Stimulated activated CD8-positive, alpha-beta memory T cell treated with anti-CD3 and anti-CD28 coated beads, Interleukin-4, amount 100 ng/mL, for 24 hours (primary cell): ENCODE measurements around the gene AHNAK2.
A peak's percentile ranks its signal among the peaks of the same experiment; 100 is the strongest.

ENCODE experiments used
- DNase-seq: peaks from one replicate; pipeline ENCODE4 v3.0.0-alpha.2; 2020; ENCODE audit warnings: low read depth

Gene AHNAK2

DNA sequence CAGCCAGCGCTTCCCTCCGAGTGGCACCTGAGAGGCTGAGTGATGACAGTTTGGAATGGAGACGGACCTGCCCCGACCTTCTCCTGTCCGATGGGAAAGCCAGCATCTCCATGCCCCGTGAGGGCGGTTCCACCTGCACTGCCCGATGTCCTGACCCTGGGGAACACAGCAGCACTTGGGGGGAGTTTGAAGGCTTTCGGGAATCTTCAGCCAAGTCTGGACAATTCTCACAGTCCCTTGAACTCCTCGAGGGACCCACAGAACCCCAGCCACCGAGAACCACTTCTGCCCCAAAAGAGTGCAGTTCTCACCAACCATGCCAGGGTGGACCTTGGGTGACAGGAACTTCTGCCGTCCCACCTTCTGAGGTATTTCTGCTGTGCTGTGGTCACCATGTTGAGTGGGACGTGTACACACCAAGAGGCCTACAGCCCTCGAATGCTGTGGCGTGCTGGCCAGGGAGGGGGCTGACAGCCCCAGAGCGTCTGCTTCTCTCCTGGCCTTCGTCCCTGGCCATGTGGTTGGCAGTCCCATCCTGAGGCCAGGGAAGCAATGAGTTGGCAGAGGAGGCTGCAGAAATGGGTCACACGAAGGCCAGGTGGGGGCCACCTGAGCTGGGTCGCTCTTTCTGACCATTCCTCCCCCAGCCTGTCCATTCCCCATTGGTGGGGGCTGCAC is 8.5 kb upstream of the AHNAK2 start:
- DNase-seq, result no peak

DNA sequence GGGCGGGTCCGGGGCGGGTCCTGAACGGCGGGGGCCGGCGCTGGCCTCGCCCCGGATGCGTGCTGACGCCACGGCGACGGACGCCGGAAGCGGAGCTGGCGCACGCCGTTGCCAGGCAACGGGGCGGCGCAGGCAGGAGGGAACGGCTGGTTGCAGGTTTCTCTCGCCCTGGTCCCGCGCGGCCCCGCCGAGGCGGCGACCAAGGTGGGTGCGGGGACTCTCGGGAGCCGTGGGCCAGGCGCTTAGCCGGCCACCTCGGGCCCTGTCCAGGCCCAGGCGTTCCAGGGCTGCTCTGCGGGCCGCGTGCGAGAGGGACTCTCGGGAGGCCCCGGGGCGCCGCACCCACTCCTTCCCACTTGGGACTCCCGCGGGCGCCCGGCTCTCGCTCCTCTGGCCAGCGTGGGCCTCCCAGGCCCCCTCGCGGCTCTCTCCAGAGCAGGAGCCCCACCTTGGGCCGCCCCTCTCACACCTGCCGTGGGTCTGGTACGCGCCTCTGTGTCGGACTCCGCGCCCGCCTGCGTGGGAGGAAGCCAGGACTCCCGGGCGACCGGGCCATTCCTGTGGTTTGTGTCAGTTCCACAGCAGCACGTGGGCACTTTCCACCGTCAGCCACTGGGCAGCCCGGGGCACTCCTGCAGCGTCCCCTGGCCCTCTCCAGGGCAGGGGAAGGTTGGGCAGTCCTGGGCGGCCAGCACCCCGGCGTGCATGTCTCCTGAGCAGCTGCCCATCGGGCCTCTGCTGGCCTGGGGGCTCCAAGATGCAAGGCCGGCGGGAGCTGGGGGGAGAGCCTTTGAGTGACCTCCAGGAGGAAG is 7.7 kb upstream of the AHNAK2 start, which contains the start of gene CLBA1:
Gene CLBA1, plus strand, starts transcription at position 114 of the 812 bp plus-strand sequence. Its CDS starts 644 bp downstream, at position 758.
- peak; percentile 82 for DNase-seq

GRCh38 chr14:104984056-104984894 is 6.1 kb upstream of the AHNAK2 start:
- no peak for DNase-seq

DNA sequence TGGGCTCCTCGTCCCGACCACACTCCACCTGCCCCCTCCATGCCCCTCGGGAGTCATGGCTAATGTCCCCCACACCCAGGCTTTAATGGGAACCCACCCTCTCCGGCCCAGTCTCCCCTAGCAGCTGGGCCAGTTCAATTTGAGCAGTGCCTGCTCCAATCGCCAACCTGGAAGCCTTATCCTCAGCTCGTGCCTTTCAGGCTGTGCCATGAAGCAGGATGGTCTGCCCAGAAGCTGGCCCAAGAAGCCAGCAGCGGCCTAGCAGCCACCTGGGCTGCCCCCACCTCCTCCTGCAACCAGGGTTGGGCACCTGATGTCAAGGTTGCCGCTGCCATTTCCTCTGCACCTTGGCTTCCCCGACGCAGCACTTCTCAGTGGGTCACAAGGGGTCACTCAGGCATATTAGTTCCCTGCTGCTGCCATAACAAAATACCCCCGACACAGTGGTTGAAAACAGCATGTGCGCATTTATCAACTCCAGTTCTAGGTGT is 5.1 kb upstream of the AHNAK2 start:
- no peak for DNase-seq

DNA sequence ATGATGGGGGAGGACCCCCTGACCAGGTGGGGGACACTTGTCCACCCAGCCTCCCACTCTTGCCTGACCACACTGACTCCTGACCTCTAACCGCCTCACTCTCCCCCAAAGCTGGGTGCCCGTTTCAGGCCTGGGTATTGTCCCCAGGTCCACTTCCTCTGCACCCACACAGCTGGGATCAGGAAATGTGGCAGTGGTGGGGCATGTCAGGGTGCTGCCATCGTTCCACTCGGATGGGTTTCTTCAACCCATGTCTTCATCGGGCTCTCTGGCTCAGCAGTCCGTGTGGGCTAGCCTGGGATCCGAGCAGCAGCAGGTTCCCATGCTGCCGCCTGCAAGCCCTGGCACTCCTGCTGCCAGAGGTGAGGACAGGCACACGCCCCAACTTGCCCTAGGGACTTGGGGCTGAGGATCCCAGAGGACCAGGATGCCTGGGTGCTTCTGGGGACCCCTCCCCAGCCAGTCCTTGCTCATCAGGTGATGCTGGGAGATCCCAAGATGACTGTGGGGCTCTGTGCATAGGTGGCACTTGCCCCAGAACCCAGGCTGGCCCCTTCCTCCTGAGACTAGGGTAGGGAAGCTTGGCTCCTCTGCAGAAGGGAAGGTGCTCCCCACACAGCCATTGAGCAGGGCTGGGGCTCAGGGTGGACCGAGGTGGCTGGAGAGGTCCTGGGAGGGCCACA is 4.5 kb upstream of the AHNAK2 start:
- no peak for DNase-seq

DNA sequence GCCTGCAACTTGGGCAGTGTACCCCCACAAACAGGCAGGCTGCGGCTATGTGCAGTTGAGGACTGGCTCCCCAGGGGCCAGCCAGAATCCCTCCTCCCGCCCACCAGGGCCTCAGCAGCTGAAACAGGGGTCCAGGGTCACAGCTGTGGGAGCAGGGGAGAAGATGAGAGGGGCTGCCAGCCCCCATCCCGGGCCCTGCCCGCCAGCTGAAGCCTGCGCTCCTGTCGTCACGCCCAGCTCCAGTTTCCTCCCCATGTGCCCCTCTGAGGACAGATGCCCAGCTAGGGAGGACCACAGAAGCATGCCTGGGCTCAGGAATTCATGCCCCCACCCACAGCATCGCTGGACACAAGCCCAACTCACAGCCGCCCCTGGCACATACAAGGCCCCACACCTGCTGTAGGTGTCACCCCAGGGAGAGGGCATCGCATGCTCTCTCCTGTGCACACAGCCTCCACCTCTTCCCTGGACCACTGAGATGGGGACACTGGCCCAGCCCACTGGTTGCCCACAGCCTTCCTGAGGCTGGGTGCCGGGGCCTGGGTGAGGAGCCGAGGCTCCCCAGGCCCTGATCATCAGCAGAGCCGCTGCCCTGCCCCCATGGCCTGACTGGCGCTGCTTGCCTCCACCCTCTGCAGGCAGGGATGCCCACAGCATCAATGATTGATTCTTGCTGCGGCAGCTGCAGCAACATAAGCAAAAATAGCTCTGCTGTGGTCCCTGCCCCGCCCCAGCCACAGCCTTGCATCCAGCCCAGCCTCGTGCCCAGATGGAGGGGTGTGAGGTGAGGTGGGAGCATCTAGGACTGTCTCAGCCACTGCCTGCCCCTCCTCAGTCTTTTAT is 3.7 kb upstream of the AHNAK2 start:
- no peak for DNase-seq

DNA sequence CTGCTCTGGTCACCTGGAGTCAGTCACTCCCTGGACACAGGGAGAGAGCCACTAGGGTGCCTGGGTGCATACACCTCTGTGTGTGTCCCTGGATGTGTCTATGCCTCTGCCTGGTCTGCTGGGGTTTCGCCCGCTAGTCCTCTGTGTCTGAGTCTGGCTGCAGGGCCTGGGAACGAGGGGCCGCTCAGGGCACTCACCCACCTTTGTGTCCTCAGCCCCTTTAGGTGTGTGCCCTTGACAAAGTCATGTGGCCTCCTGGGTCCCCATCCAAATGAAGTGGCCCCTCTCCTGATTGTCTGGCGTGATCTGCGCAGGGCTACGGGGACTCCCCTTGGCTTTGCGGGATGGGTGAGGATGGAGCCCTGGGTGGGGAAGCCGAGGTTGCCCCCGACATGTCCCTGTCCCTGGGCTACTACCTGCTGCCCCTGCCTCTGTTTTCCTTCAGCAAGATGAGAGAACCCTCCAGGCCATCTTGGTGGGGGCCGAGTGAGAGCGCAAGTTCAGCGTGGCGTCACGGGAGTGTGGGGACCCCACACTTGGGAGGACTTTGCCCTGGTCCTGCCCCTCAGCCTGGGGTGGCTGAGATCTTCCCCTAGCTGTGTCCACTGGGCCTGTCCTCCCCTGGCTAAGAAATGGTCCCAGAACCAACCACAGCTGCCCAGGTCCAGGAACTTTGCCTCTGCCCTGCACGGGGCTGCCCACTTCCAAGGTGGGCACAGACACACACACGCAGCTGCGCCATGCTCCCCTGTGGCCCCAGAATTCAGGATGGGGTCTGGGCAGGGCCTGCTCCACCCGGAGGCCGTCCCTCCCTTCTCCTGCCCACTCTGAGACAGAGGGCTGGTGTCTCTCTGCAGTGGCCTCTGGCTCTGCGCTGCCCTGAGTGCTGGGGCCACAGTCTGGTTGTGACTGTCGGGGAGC is 2.7 kb upstream of the AHNAK2 start:
- DNase-seq, result no peak

- no peak for DNase-seq
Observed at GRCh38 chr14:104979758-104980610, 1.8 kb upstream of the AHNAK2 start.

GRCh38 chr14:104978746-104979691 is 845 bp upstream of the AHNAK2 start:
- DNase-seq, result no peak

- no peak for DNase-seq
Observed at GRCh38 chr14:104977008-104977680, 1.0 kb downstream of the AHNAK2 start.

- peak; percentile 79 for DNase-seq
Observed at GRCh38 chr14:104976198-104977007, 1.8 kb downstream of the AHNAK2 start.

DNA sequence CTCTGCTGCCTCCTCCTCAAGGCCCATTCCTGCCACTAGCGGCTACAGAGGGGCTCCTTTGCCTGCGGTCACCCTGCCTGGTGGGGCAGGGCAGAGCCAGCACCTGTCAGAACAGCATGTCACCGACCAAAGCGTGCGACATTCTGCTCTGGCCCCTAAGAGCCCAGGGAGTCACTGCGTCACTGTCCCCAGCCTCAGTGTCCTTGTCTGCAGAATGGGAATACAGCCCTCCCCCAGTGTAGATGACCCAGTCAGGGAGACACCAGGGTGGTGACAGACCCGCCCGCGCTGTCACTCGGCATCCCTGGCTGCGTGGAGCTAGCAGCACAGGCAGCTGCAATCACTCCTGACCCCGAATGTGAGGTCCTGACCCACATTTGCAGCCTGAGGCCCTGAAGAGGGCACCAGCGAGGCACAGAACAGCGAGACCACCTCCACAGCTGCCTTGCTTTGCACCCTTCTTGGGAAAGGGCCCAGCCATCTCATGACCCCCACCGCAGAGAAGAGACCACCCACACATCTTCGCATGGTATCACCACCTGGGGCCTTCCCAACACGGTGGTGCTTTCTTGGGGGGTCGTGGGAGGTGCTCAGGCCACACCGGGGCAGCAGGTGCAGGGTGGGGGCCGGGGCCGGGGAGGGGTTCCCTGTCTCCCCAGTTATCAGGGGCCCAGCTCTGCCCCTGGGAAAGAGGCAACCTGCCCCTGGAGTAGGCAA is 2.5 kb downstream of the AHNAK2 start:
- no peak for DNase-seq

GRCh38 chr14:104974665-104975390 is 3.3 kb downstream of the AHNAK2 start:
- DNase-seq, result no peak

- no peak for DNase-seq
Observed at GRCh38 chr14:104974146-104974541, 4.0 kb downstream of the AHNAK2 start.
